A549 (cell line): ENCODE data around the gene CD226.

ENCODE experiments used
- BHLHE40 ChIP-seq: IDR thresholded peaks from 2 replicates; pipeline ENCODE4 v1.6.1; 2012; ENCODE audit warnings: low read depth, low read length, inconsistent platforms
- CBX8 ChIP-seq: fragments of 200-600 bp; sonication (generic); IDR thresholded peaks from 2 replicates; pipeline ENCODE4 v1.6.1; 2016
- CEBPB ChIP-seq, 2 experiments: fragments of >200 bp in 1 of 2; sonication (Bioruptor Twin) in 1 of 2; formaldehyde crosslinking in 1 of 2; IDR thresholded peaks; 2 replicates each; pipeline ENCODE4 v1.6.1; 2012 to 2016
- CTCF ChIP-seq: fragments of >200 bp; sonication (Bioruptor Twin); formaldehyde crosslinking; IDR thresholded peaks from 3 replicates; pipeline ENCODE4 v1.5.1; 2016
- EP300 ChIP-seq, 2 experiments: fragments of >200 bp; sonication (Bioruptor Twin); formaldehyde crosslinking; IDR thresholded peaks; 2 replicates in 1 of 2; 3 replicates in 1 of 2; pipeline ENCODE4 v1.6.1; 2016 to 2017
- ESRRA ChIP-seq: fragments of 150-350 bp; IDR thresholded peaks from 2 replicates; pipeline ENCODE4 v1.6.1; 2014; ENCODE audit warnings: mild to moderate bottlenecking, low read length, borderline replicate concordance
- MAX ChIP-seq: IDR thresholded peaks from 2 replicates; pipeline ENCODE4 v1.6.1; 2012
- POLR2A ChIP-seq: IDR thresholded peaks from 2 replicates; pipeline ENCODE4 v1.6.1; 2012; ENCODE audit warnings: mild to moderate bottlenecking, low read length
- REST ChIP-seq: fragments of 200-600 bp; sonication (generic); IDR thresholded peaks from 2 replicates; pipeline ENCODE4 v1.6.1; 2016; ENCODE audit warnings: antibody characterized with exemption, mild to moderate bottlenecking, moderate library complexity

- TF ChIP-seq POLR2A (no peak), MAX (no peak), EP300 (IDR thresholded peaks at IDR 0.05) (no peak), CTCF (no peak), REST (no peak), BHLHE40 (no peak), ESRRA (no peak), CEBPB (IDR thresholded peaks at IDR 0.05) (no peak), CBX8 (no peak)
Measured at GRCh38 chr18:69916412-69916811, 31.3 kb downstream of the CD226 start.
